Breast epithelium (tissue), 4 donors: ENCODE results near the gene RNF125. TPM values are rescaled to one million over a fixed set of nuclear protein-coding genes. Genes with fewer than 3 reads are reported as not detected.

Source experiments
- DNase-seq, 2 donors: peaks; one replicate each; pipeline ENCODE4 v3.0.0-alpha.2; 2019; ENCODE audit warnings: low spot score in 2 of 2
- H3K27ac ChIP-seq, 2 donors: fragments of 200-600 bp; sonication (generic) in 1 of 2; one replicate each; pipeline ENCODE4 v1.5.1; 2016 to 2019; ENCODE audit warnings: mild to moderate bottlenecking in 1 of 2
- H3K27me3 ChIP-seq, 2 donors: fragments of 200-600 bp; sonication (generic) in 1 of 2; one replicate each; pipeline versions ENCODE4 v1.5.1 to v1.6.0; 2017 to 2019; ENCODE audit warnings: control low read depth in 1 of 2, mild to moderate bottlenecking in 1 of 2
- H3K36me3 ChIP-seq: fragments of 200-600 bp; one replicate; pipeline ENCODE4 v1.5.1; 2019
- H3K4me1 ChIP-seq, 2 donors: fragments of 200-600 bp; sonication (generic); one replicate each; pipeline ENCODE4 v1.5.1; 2016 to 2019; ENCODE audit warnings: control low read depth in 1 of 2
- H3K4me3 ChIP-seq, 3 donors: fragments of 200-600 bp; sonication (generic); 1 replicate in 2 of 3; 2 replicates in 1 of 3; pipeline ENCODE4 v1.5.1; 2016 to 2019; ENCODE audit warnings: mild to moderate bottlenecking in 3 of 3, moderate library complexity in 2 of 3
- H3K9me3 ChIP-seq, 2 donors: fragments of 200-600 bp; sonication (generic) in 1 of 2; one replicate each; pipeline ENCODE4 v1.5.1; 2016 to 2019; ENCODE audit warnings: control low read depth in 1 of 2
- POLR2A ChIP-seq: fragments of 450-650 bp; IDR thresholded peaks from one replicate; pipeline ENCODE4 v1.6.1; 2016; ENCODE audit warnings: antibody characterized with exemption, mild to moderate bottlenecking, moderate library complexity
- POLR2AphosphoS5 ChIP-seq, 3 donors: sonication (generic); formaldehyde crosslinking; IDR thresholded peaks; one replicate each; pipeline ENCODE4 v1.6.1; 2017; ENCODE audit warnings: antibody characterized with exemption in 3 of 3
- intact Hi-C: fragments of 100-400 bp; cut with DNase I; formaldehyde crosslinking; loops from one replicate; pipeline ENCODE4 v1.15.1; 2023; ENCODE audit warnings: low total_unique reads
- total RNA-seq, 3 donors: library from RNA; depleted of rRNA; stranded (reverse); fragments of >200 nt; gene quantifications; one replicate each; pipeline ENCODE4 v1.1.0, GENCODE V29; 2016
- TF ChIP-seq, protein P1 (sequence below), 3 donors: fragments of 450-650 bp; IDR thresholded peaks; one replicate each; pipeline ENCODE4 v1.5.1; 2016 to 2017; ENCODE audit warnings: antibody characterized with exemption in 3 of 3, mild to moderate bottlenecking in 3 of 3, moderate library complexity in 3 of 3

The RNF125 gene
- total RNA-seq, 3 donors from 2014 or later: 4.5 to 9.3 (median 7.2) TPM

DNA sequence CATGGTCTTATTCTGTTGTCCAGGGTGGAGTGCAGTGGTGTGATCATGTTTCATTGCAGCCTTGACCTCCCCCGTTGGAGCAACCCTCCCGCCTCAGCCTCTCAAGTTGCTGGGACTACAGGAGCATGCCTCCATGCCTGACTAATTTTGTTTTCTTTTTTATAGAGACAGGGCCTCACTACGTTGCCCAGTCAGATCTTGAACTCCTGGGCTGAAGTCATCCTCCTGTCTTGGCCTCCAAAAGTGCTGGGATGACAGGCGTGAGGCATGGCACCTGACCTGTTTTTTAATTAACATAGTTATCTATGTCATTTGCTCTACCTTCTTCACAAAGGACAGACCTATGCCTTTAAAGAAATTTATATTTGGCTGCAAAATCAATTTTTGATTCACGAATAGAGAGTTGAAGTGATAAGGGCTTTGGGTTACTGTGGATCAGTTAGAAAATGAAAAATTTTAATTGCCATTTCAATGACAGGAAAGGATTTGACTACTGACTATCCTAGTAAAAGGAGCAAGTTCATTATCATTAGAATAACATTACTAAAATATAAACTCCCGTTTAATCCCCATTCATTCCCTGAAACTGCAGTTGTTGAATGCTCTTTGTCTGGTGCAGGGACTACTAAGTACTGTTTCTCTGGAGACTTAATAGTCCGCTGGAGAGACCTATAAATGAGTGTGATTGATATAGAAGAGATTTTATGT lies 76.7 kb downstream of the RNF125 start:
- no peak overlapping the region for H3K27ac ChIP-seq
- peaks cover 0 to 4% of the 10 kb centered on the region in 2 donors for H3K4me1 ChIP-seq
- no peak overlapping the region for H3K4me3 ChIP-seq
- DNase-seq: no peak
- no peaks in the 10 kb centered on the region for H3K36me3 ChIP-seq
- intact Hi-C loops: no loop called here
- no peak for TF ChIP-seq POLR2A
- no peaks in the 10 kb centered on the region for H3K9me3 ChIP-seq
- no peaks in the 10 kb centered on the region for H3K27me3 ChIP-seq

DNA sequence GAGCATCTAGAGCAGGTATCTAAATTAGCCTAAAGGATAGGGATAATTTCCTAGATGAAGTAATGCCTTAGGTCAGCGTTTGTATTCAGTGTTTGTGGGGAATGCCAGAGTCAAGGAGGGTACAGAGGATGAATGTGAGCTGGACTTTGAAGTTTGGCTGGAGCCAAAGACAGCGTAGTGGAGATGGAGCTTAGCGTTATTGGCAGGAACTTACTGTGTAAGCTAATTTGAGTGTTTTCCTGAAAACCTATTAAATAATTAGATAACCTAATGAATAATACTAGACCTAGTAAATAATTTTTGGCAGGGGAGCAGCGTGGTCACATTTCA lies 77.2 kb downstream of the RNF125 start:
- H3K27ac ChIP-seq: no peak overlapping the region
- H3K4me1 ChIP-seq: peaks cover 0 to 4% of the 10 kb centered on the region in 2 donors
- H3K27me3 ChIP-seq: no peaks in the 10 kb centered on the region
- H3K36me3 ChIP-seq: no peaks in the 10 kb centered on the region
- no peak for DNase-seq
- intact Hi-C loops: no loop called here
- TF ChIP-seq, protein P1, sequence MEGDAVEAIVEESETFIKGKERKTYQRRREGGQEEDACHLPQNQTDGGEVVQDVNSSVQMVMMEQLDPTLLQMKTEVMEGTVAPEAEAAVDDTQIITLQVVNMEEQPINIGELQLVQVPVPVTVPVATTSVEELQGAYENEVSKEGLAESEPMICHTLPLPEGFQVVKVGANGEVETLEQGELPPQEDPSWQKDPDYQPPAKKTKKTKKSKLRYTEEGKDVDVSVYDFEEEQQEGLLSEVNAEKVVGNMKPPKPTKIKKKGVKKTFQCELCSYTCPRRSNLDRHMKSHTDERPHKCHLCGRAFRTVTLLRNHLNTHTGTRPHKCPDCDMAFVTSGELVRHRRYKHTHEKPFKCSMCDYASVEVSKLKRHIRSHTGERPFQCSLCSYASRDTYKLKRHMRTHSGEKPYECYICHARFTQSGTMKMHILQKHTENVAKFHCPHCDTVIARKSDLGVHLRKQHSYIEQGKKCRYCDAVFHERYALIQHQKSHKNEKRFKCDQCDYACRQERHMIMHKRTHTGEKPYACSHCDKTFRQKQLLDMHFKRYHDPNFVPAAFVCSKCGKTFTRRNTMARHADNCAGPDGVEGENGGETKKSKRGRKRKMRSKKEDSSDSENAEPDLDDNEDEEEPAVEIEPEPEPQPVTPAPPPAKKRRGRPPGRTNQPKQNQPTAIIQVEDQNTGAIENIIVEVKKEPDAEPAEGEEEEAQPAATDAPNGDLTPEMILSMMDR (IDR thresholded peaks at IDR 0.05): no peak
- TF ChIP-seq POLR2A (no peak), POLR2AphosphoS5 (IDR thresholded peaks at IDR 0.05) (no peak)
- H3K9me3 ChIP-seq: no peaks in the 10 kb centered on the region
- no peak overlapping the region for H3K4me3 ChIP-seq

DNA sequence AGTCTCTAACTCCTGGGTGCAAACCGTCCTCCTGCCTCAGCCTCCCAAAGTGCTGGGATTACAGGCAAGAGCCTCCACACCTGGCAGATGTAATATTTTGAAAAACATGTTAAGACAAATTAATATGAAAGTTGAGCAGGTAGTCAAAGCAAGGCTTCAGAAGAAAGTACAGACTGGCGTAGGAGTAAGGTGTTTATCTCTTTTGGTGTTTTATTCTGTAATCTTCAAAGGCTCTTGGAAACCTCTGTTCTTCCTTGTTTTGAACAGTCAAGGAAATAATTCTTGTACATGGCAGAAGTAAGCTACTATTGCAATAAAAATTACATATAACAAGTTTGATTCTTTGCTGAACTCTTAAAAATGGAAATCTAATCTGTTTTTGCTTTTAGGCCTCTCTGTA lies 78.3 kb downstream of the RNF125 start:
- intact Hi-C loops: no loop called here
- H3K36me3 ChIP-seq: no peaks in the 10 kb centered on the region
- peaks cover 0 to 4% of the 10 kb centered on the region in 2 donors for H3K4me1 ChIP-seq
- H3K9me3 ChIP-seq: no peaks in the 10 kb centered on the region
- no peak overlapping the region for H3K4me3 ChIP-seq
- H3K27me3 ChIP-seq: no peaks in the 10 kb centered on the region
- TF ChIP-seq POLR2AphosphoS5 (IDR thresholded peaks at IDR 0.05) (no peak), POLR2A (no peak)
- TF ChIP-seq, protein P1 (IDR thresholded peaks at IDR 0.05): no peak
- no peak overlapping the region for H3K27ac ChIP-seq
- DNase-seq: no peak

DNA sequence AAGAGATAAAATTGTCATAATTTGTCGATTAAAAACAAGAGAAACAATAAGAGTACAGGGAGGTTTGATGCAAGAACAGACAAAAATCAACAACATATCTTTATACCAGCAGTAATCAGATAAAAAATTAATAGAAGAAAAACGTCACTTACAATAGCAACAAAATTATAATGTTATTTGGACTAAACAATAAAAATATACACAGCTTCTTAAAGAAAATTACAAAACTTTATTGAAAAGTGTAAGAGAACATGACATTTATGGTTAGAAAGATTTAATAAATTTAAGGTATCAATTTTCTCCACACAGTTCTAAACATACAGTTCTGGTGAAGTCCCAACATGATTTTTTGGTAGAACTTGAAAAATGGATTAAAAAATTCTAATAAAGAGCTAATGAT lies 85.9 kb downstream of the RNF125 start:
- no peak for DNase-seq
- TF ChIP-seq, protein P1 (IDR thresholded peaks at IDR 0.05): no peak
- TF ChIP-seq POLR2A (no peak), POLR2AphosphoS5 (IDR thresholded peaks at IDR 0.05) (no peak)
- Histone ChIP-seq H3K27me3 (no peaks in the 10 kb centered on the region), H3K4me3 (no peak overlapping the region), H3K36me3 (no peaks in the 10 kb centered on the region), H3K4me1 (no peaks in the 10 kb centered on the region), H3K9me3 (no peaks in the 10 kb centered on the region), H3K27ac (no peak overlapping the region)
- intact Hi-C loops: no loop called here

DNA sequence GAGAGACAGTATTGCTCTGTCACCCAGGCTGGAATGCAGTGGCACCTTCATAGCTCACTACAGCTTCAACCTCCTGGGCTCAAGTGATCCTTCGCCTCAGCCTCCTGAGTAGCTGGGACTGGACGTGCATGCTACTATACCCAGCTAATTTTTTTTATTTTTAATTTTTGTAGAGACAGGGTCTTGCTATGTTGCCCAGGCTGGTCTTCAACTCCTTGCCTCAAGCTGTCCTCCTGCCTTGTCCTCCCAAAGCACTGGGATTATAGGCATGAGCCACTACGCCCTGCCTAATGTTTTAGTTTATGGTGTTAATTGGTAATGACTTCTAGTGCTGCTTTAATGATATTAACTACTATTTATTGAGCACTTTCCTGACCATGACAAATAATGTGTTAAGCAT lies 91.4 kb downstream of the RNF125 start:
- Histone ChIP-seq H3K36me3 (no peaks in the 10 kb centered on the region), H3K4me3 (no peak overlapping the region), H3K27ac (no peak overlapping the region), H3K9me3 (no peaks in the 10 kb centered on the region), H3K4me1 (no peaks in the 10 kb centered on the region), H3K27me3 (no peaks in the 10 kb centered on the region)
- intact Hi-C loops: no loop called here
- TF ChIP-seq POLR2AphosphoS5 (IDR thresholded peaks at IDR 0.05) (no peak), POLR2A (no peak)
- TF ChIP-seq, protein P1 (IDR thresholded peaks at IDR 0.05): no peak
- DNase-seq: no peak
